GM21619 (cell line): Measurements from ENCODE around the gene MOB4.
"Not testable (repeated sequence)": the region's sequence is repeated elsewhere in the genome, so short reads cannot be mapped to it uniquely, and the experiment has no call there.

Experiments
- ATAC-seq: cut with Tn5 transposase; IDR thresholded peaks from one replicate; pipeline ENCODE4 v1.9.1; 2021; ENCODE audit not compliant: unreplicated experiment

Gene MOB4

DNA sequence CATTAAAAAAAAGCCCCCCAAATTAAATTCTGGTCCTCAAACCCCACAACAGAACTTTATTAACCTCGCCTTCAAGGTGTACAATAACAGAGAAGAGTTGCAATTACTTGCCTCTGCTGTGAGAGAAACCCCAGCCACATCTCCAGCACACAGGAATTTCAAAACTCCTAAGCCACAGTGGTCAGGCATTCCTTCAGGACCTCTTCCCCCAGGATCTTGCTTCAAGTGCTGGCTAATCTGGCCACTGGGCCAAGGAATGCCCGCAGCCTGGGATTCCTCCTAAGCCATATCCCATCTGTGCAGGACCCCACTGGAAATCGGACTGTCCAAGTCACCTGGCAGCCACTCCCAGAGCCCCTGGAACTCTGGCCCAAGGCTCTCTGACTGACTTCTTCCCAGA, 64.3 kb downstream of the MOB4 start:
- not testable (repeated sequence) for ATAC-seq

DNA sequence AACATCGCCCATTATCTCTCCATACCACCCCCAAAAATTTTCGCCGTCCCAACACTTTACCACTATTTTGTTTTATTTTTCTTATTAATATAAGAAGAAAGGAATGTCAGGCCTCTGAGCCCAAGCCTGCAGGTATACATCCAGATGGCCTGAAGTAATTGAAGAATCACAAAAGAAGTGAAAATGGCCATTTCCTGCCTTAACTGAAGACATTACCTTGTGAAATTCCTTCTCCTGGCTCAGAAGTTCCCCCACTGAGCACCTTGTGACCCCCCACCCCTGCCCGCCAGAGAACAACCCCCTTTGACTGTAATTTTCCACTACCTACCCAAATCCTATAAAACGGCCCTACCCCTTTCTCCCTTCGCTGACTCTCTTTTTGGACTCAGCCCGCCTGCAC, 71.4 kb downstream of the MOB4 start:
- ATAC-seq, result not testable (repeated sequence)

DNA sequence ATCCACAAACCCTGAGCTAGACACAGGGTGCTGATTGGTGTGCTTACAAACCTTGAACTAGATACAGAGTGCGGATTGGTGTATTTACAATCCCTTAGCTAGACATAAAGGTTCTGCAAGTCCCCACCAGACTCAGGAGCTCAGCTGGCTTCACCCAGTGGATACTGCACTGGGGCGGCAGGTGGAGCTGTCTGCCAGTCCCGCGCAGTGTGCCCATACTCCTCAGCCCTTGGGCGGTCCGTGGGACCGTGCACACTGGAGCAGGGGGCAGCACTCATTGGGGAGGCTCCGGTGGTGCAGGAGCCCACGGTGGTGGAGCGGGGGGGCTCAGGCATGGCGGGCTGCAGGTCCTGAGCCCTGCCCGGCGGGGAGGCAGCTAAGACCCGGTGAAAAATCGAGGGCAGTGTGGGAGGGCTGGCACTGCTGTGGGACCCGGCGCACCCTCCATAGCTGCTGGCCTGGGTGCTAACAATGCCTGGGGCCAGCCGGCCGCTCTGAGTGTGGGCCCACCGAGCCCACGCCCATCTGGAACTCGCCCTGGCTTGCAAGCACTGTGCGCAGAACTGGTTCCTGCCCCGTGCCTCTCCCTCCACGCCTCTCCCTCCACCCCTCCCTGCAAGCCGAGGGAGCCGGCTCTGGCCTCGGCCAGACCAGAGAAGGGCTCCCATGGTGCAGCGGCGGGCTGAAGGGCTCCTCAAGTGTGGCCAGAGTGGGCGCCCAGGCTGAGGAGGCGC, 75.6 kb downstream of the MOB4 start:
- ATAC-seq, result no peak

DNA sequence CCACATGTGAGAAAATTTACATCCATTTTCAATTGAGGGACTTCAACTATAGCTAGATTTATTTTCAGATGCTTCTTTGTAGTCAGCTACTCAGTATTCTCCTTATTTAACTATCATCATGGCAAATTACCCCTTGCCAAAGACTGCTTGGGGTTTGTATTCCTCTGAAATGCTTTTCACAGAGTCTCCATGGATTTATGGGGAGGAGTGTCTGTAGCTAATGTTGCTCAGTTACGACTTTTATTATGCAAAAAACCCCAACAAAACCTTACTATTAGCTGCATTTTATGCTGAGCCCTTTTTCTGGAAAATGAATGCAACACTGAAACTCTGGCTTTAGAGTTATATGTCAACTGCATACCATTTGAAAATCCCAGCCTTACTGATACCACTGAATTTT, 80.9 kb downstream of the MOB4 start:
- no peak for ATAC-seq

DNA sequence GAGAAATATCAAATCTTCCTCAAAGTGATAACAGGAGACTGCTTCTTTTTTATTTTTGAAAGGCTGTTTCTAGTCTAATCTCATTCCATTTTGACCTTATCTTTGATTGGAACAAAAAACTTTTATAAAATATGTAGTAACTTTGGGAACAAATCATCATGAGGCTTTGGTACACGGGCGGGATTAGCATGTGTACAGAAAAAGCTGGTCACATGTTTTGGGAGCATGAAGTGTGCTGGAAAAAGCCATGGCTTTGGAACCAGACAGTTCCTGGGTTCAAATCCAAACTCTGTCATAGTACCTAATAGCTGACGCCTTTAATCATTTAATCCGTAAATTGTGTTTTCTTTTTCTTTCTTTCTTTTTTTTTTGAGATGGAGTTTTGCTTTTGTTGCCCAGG, 81.3 kb downstream of the MOB4 start:
- ATAC-seq, result no peak

DNA sequence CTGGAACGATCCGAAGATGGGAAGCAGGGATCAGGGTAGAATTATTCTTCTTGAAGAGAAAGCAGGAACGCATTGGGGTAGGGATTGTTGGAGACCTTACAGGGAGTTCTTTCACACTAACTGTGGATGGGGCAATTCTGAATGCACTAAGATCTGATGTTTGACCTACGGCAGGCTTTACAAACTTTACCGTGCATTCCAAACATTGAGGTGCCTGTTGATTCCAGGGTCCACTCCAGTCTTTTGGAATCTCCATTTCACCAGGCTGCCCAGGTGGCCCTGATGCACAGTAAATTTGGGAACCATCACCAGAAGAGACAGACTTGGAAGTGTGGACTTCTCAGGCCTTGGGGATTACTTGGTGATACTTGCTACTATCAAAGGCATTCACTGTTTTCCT, 82.6 kb downstream of the MOB4 start:
- no peak for ATAC-seq

DNA sequence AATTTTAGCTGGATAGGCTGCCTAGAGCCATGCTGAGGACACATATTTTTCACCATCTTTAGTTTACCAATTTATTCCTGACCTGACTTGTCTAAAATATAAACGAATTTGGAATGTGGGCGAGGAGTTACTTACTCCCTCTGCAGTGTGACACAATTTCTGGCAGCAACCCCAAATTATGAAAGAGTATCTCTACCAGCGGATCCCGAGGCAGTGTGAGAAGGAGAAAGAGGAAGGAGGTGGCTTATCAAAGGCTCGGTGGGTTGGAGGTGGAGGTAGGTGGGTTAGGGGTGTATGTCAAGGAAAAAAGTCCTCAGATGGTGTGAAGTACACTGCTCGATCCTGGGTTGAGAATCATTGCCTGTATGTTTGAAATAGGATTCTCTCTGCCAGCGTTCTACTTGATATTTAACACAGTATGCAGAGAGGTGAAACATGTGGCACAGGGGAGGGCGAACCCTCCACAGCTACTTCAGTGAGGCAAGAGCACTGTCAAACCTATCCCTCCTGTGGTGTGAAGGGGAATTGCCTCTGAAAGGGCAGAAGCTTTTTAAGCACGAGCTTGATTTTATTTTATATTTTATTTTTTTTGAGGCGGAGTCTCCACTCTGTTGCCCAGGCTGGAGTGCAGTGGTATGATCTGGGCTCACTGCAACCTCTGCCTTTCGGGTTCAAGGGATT, 83.6 kb downstream of the MOB4 start:
- peak; percentile 39 for ATAC-seq

DNA sequence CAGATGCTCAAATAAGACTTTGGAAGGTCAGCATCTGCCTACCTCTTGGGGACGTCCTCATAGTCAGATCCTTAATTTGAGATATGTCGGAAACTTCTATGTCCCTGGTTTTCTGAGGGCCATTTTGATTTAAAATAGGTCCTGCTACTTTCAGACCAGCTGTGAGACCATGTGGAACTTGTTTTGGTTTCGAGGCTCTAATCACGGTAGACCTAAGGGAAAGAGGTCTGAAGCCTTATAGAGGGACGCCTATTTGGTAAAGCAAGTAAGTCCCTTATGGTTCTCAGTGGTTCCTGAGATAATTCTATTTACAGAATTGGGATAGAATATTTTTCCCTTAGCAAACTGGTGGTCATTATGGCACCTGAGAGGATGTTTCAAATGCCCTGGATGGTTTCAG, 84.4 kb downstream of the MOB4 start:
- ATAC-seq, result no peak

DNA sequence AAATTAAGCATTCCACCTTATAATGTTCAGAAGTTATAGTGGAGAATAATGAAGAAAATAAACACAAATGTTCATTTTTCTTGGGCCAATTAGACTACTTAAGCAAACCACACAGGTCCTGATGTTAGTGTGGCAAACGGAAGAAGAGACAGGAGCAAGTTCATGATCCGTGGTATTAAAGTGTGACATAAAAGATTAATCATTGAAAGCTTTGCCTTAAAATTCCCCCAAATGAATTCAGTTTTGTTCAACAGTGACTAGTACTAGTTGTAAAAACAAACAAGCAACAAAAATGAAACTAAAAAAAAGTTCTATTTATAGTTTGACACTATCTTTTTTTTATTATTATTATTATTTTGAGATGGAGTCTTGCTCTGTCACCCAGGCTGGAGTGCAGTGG, 85.9 kb downstream of the MOB4 start:
- no peak for ATAC-seq
